Measurements from ENCODE around the gene SPESP1.
"Not testable (repeated sequence)": the region's sequence is repeated elsewhere in the genome, so short reads cannot be mapped to it uniquely, and the experiment has no call there.

The SPESP1 gene

GRCh38 chr15:68963719-68964118 is 33.4 kb downstream of the SPESP1 start:
- DNase-seq (ENCODE audit: low read depth): not testable (repeated sequence)

GRCh38 chr15:68966996-68967395 is 36.7 kb downstream of the SPESP1 start:
- no peak for DNase-seq (ENCODE audit: low read depth)

GRCh38 chr15:68967948-68968347 is 37.6 kb downstream of the SPESP1 start:
- DNase-seq (ENCODE audit: low read depth): no peak

- DNase-seq (ENCODE audit: low read depth): no peak
Observed at GRCh38 chr15:68969298-68969697, 39.0 kb downstream of the SPESP1 start.

DNA sequence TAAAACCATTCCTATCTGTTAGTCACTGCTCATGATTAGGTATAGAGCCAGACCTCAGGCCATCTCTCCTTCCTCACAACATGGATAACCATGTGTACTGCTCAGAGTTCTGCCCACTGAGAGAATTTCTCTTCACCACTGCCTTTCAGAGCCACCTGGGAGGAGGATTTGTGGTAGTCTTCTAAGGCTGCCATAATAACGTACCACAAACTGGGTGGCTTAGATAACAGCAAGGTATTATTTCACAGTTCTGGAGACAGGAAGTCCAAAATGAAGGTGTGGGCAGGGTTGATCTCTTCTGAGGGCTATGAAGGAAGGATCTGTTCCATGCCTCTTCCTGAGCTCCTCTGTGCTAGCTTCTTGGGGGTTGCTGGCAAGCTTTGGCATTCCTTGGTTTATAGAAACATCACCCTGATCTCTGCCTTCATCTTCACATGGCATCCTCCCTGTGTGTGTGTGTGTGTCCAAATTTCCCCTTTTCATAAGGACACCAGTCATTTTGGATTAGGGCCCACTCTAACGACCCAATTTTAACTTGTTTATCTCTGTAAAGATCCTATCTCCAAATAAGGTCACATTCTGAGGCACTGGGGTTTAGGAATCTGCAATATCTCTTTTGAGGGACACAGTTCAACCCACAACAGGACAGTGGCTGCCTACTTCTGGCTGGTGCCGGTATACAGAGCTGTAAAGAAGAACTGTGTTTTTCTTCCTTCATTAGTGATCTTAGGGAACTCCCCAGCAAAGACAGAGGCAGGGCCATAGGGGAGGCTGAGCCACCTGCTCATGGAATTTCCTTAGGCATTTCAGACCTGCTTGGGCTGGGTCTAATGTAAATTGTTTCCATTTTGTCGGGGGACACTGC is 42.1 kb downstream of the SPESP1 start:
- DNase-seq (ENCODE audit: low read depth): no peak

GRCh38 chr15:68975651-68976160 is 45.4 kb downstream of the SPESP1 start:
- DNase-seq (ENCODE audit: low read depth): not testable (repeated sequence)

DNA sequence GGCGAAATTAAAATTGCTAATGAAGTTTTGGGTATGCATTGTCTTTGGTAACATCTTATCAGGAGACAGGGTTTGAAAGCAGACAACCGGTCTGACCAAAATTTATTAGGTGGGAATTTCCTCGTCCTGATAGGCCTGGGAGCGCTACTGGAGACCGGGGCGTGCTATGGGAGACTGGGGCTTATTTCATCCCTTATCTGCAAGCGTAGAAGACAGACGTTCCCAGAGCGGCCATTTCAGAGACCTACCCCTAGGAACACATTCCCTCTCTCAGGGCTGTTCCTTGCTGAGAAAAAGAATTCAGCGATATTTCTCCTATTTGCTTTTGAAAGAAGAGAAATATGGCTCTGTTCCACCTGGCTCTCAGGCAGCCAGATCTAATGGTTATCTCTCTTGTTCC is 47.1 kb downstream of the SPESP1 start:
- DNase-seq (ENCODE audit: low read depth): not testable (repeated sequence)

DNA sequence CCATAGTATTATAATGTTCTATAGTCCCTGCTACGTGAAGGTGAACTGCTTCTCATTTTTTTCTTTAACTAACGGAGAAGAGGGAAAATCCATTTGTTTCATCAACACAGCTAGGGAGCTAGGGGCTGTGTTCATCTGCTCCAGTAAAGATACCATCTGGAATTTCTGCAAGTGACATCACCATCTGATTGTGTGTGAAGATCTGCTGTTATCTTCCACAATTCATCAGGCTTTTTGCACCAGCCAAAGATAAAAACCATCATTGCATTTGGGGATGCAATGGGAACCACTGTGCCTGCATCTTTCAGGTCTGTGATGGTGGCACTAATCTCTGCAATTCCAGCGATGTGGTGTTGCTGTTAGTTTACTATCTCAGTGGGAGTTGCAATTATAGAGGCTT is 48.7 kb downstream of the SPESP1 start:
- DNase-seq (ENCODE audit: low read depth): no peak

DNA sequence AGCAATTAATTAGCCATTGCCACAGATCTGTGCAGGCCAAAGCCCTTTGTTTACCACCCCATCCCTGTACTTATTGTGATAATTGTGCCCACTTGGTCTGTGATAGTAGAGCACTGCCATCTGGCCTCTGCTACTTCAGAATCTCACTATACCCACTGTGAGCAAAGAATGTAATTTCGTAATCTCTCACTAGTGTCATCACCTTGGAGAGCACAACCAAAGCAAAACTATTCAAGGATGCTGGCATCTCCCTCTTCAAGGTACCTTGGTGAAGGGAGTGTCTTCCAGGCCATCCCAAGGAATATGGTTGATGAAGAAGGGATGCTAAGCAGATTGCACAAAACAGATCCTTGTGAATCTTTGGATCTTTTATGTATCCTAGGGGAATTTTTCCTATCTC is 49.5 kb downstream of the SPESP1 start:
- DNase-seq (ENCODE audit: low read depth): no peak

DNA sequence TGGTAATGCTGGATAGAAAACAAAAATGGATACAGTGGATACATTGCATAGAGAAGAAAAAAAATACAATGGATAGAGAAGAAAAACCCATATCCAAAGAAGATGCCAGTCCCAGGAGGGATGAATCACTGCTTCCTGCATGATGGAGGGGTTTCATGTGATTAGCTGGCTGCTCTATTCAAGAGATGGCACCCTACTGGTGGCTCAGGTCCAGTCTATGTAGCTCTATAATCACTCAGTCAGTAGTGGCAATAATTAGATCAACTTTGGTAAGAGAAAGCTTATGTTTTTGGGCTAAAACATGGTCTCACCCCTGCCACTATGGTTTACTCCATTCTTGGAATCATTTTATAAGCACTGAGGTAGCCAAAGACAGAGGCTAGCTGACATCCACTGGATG is 50.5 kb downstream of the SPESP1 start:
- DNase-seq (ENCODE audit: low read depth): no peak

DNA sequence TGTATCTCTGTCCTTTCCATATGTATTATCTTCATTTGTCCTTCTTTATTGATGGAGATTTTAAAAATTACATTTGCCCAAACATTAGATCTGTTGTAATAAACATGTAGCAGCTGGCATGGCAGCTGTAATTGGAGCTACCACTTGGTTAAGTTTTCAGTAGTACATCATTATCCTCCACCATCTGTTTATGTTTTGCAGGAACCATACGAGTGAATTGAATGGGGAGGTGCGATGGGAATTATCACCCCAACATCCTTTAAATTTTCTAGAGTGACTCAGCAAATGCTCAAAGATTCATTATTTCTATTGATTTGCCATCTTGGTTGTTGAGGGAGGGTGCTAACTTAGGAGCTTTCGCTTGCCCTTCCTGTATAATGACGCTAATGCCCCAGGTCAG is 51.6 kb downstream of the SPESP1 start:
- no peak for DNase-seq (ENCODE audit: low read depth)

GRCh38 chr15:68982976-68983563 is 52.7 kb downstream of the SPESP1 start:
- no peak for DNase-seq (ENCODE audit: low read depth)

DNA sequence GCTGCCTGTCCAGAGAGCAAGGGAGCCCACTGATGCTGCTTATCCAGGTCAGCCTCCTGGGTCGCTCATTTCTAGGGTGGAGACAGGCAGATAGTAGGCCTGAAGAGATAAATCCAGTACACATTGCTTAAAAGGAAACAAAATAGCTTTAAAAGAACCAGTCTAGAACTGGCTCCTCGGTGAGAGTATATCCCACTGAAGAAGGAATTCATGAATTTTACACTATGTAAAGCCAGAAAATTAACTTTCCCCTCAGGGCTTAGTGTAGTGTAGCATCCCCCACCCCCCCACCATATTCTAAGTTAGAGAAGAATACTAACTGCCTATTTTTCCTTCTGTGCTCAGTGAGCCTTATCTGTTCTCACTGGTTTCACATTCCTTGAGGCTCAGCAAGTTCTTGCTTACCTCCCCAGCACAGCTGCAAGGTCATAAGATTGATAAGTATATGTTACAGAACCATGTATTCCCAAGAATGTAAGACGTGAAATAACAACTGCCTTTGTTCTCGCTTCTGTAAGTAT is 53.7 kb downstream of the SPESP1 start:
- no peak for DNase-seq (ENCODE audit: low read depth)

GRCh38 chr15:68984586-68984985 is 54.3 kb downstream of the SPESP1 start:
- DNase-seq (ENCODE audit: low read depth): no peak

GRCh38 chr15:68985361-68985891 is 55.1 kb downstream of the SPESP1 start:
- no peak for DNase-seq (ENCODE audit: low read depth)

GRCh38 chr15:68986322-68986721 is 56.0 kb downstream of the SPESP1 start:
- no peak for DNase-seq (ENCODE audit: low read depth)

GRCh38 chr15:68987120-68987519 is 56.8 kb downstream of the SPESP1 start:
- no peak for DNase-seq (ENCODE audit: low read depth)

DNA sequence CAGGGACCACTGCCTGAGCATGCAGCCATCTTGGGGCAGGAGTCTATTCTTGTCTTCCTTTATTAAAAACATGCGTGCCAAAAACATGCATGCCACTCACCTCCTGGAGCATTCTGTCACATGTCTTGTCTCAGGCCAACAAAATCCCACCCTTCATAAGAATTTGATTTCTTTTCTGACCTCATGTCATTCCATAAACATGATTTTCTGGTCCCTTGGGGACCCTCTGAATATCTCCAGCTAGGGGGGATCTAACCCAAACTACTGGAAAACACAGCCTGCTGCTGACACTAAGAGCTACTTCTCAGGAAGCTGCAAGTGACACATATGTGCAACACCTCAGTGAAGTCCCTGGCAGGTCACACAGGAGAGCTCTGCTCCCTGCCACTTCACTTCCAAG is 57.4 kb downstream of the SPESP1 start:
- DNase-seq (ENCODE audit: low read depth): no peak

DNA sequence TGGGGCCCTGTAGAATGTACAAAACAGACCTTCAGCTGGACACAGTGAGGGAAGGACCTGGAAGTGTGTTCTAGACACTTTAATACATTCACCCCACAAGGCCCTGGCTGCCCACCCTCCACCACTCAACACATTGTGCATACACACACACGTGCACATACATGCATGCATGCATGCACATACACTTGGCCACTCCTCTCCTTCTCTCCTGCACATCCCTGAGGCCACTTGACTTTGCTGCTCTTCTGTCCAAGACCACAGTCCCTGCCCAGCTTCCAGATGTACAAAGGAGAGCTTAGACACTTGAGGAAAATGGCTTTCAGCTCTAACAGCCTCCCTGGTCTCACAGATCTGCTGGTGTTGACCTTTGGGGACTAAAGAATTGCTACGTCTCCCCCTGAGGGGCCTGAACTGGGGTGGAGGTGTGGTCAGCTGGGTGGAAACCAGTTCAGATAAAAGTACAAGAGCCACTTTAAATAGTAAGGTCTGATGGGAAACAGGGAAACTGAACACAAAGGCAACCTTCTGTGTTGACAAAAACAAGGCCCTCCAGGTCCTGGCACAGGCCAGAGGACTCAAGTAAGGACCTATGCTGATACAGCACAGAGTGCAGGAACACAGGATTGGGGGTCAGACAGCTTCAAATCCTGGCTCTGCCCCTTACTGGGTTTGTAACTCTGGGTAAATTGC is 59.4 kb downstream of the SPESP1 start:
- DNase-seq (ENCODE audit: low read depth): no peak

DNA sequence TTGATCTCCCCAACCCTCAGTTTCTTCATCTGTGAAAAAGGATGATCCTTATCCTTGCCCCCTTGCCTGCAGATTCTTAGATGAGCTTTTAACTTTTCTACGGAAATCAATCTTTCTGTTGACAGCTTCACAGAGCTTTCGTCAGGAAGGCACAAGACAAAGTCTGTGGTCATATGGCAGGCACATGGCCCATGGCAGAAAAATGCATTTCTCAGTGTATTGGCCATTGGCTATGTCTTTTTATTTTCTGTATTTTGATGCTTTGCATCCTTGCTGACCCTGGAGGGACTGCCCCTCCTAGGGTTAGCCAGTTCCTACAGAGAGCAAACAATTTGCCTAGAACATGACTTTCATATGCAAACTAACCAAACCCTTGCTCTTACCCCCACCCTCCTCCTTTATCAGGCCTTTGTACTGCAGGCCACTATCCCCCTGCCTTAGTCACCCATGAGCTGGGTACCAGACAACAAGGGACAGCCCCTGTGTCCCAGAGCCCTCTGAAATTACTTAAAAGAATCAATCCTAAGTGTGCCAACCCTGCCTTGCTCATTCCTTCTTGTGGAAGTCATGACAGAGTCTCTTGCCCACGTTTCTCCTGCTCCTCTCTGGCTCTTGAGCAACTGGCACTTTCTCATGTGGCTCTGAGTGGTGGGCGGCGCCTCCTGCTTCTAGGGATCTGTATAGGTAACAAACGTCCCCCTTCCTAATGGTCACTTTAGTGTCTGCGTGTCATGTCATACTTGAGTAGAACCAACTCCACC is 60.1 kb downstream of the SPESP1 start:
- DNase-seq (ENCODE audit: low read depth): no peak

- no peak for DNase-seq (ENCODE audit: low read depth)
Observed at GRCh38 chr15:68990992-68991500, 60.7 kb downstream of the SPESP1 start.

Measured in non-pigmented ciliary epithelial cell (primary cell).